ENCODE results near the gene AFDN. TPM values are rescaled to one million over a fixed set of nuclear protein-coding genes. Genes with fewer than 3 reads are reported as not detected.

Gene AFDN
- total RNA-seq, 1 donor from 2014 or later, result 212 TPM

DNA sequence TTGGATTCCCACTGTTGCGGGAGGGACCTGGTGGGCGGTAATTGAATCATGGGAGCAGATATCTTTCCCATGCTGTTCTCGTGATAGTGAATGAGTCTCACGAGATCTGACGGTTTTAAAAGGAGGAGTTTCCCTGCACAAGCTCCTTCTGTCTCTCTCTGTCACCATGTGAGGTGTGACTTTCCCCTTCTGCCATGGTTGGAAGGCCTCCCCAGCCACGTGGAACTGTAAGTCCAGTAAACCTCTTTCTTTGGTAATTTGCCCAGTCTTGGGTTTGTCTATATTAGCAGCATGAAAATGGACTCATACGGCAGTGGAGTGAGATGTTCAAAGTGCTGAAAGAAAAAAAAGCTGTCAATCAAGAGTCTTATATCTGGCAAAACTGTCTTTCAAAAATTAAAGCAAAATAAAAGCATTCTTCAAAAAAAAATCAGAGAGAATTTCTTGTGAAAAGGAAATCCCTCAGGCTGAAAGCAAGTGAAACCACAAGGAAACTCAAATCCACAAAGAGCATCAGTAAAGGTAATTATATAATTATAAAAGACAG lies 155.3 kb downstream of the AFDN start:
- DNase-seq (ENCODE audit: low spot score) (no peak), ATAC-seq (no peak)
- intact Hi-C loops (cut with DNase I), result no loop called here

DNA sequence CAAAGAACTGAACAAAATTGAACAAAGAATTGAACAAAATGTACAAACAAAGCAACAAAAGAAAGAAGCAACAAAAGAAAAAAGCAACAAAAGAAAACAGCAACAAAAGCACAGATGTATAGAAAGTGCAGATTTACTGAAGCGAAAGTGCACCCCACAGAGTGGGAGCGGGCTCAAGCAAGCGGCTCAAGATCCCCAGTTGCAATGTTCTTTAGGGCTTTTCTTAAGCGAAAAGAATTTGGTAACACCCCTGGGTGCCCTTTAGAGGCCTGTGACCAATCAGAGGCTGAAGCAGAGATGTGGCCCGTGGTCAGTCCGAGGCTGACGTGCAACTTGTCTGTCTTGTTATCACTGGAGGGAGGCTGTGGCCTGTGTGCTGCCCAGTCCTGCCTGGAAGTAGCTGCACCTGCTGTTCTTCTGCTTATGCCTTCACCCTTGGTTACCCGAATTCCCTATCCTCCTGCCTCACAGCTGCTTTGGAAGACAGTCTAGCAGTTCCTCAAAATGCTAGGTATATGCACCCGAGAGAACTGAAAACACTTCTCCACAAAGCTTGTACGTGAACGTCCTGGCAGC lies 157.5 kb downstream of the AFDN start:
- intact Hi-C loops (cut with DNase I), result no loop called here

DNA sequence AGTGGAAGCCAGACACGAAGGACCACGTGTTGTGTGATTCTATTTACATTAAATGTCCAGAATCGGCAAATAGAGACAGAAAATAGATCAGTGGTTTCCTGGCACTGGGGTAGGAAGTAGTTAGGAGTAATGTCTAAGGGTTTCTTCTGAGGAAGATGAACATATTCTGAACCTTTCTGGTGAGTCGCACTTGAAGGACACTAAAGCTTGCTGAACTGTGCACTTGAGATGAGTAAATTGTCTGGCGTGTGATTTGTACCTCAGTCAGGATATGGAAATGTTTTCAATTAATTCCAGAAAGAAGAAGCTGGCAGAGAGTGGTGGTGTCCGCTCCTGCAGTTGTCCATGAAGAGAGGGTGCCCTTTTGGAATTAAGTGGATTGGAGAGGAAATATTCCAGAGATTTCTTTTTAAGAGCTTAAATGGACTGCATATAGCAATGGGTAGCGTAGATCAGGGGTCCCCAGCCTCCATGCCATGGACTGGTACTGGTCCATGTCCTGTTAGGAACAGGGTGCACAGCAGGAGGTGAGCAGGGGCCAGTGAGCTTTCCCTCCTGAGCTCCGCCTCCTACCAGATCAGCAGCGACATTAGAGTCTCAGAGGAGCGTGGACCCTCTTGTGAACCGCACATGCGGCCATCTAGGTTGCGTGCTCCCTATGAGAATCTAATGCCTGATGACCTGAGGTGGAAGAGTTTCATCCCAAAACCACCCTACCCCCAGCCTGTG lies 158.3 kb downstream of the AFDN start:
- DNase-seq (ENCODE audit: low spot score) (no peak), ATAC-seq (no peak)
- intact Hi-C loops (cut with DNase I), result no loop called here

More for the DNA sequence above, 157.5 kb downstream of the AFDN start:
- ATAC-seq (no peak), DNase-seq (ENCODE audit: low spot score) (no peak)

DNA sequence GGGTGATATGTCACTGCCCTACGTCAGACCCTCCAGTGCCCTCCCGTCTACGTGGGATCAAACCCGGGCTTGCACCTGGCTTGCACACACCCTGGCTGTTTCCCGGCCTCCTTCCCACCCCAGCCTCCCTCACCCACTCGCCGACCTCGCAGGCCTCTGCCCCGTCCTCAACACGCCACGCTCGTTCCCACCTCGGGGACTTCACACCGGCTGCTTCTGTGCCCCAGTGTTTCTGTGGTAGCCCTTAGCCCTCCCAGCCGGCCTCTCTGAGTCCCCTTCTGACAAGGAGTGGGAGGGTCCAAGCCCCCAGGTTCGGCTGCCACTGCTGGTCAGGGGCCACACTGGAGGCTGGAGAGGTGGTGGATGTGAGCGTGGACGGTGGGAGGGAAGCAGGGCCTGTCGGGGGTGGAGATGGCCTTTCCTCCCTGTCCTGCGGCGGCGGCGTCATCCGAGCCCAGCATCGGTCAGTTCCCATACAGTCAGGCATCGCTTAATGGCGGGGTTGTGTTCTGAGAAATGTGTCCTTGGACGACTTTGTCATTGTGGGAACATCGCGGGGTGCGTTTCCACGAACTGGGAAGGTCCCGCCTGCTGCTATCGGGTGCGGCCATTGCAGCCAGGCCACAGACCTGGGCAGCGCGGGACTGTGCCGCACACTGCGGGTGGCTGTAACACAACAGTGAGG lies 159.3 kb downstream of the AFDN start:
- ATAC-seq (no peak), DNase-seq (ENCODE audit: low spot score) (no peak)
- intact Hi-C loops (cut with DNase I), result no loop called here

- intact Hi-C loops (cut with DNase I), result no loop called here
- ATAC-seq, result no peak
- no peak for DNase-seq (ENCODE audit: low spot score)
These were observed 160.9 kb downstream of the AFDN start for GRCh38 chr6:167987396-167988153.

GRCh38 chr6:167988154-167988495 lies 161.4 kb downstream of the AFDN start:
- ATAC-seq (no peak), DNase-seq (ENCODE audit: low spot score) (no peak)
- intact Hi-C loops (cut with DNase I), result no loop called here

DNA sequence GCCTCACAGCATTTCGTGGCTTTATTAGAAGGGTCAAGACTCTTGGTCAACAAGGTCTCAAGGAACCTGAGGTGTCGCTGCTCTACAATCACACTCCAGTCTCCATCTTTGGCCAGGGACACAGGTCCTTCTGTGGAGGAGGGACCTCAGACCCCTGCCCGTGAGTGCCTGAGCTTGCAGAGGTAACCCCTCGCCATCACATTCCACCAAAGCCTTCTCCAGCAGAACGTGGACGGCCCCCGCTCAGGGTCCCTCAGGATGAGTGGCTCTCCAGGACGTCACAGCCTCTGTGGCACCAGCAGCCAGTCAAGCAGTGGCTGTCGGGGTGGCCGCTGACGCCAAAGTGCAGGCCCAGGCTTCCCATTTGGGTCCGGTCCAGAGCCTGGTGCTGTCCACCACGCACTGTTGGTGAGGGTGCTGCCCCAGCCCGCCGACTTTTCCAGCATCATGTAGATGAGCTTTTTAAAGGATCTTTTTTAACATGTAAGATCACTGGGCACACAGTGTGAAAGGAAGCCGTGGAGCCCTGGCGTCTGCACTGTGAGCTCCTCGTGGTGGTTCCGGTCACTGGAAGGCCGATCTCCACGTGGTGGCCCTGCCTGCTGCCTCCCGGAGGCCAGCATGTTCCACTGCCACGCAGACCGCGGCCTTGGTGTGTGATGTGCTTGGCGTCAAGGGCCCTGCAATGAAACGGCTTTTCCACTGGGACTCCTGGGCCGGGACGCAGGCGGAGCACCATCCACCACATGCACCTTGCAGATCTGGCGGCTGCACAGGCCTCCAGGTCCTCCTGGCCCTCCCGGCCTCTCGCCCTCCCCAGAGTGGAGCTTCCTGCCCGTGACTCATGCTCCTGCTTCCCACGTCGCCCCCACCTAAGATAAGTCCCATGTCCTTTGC lies 162.5 kb downstream of the AFDN start:
- DNase-seq (ENCODE audit: low spot score) (no peak), ATAC-seq (no peak)
- intact Hi-C loops (cut with DNase I), result no loop called here

- ATAC-seq (no peak), DNase-seq (ENCODE audit: low spot score) (no peak)
- intact Hi-C loops (cut with DNase I), result no loop called here
These were observed 163.6 kb downstream of the AFDN start for GRCh38 chr6:167990016-167990945.

- intact Hi-C loops (cut with DNase I), result no loop called here
- DNase-seq (ENCODE audit: low spot score) (no peak), ATAC-seq (peak; percentile 58)
These were observed 166.5 kb downstream of the AFDN start for GRCh38 chr6:167993169-167993568.

DNA sequence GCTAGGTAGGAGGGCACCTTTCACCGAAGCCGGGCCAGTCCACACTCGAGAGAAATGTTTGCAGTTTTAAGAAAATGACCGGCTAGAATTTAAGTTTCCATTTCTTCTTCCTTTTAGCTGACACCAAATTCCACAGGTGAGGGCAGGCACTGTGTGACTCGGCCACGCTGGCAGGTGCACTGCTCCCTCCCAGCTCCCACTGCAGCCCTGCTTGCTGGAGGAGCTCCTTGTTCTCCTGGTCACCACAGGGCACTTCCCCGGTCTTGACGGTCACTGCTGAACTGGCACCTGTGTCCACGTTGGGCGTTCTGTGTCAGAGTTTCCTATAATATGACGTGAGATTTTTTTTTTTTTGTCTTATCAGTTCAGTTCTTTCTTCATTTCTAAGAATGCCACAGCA lies 167.1 kb downstream of the AFDN start:
- DNase-seq (ENCODE audit: low spot score) (no peak), ATAC-seq (no peak)
- intact Hi-C loops (cut with DNase I), result no loop called here

GRCh38 chr6:167995302-167995701 lies 168.6 kb downstream of the AFDN start:
- ATAC-seq, result peak; percentile 8
- DNase-seq (ENCODE audit: low spot score), result no peak
- intact Hi-C loops (cut with DNase I), result no loop called here

DNA sequence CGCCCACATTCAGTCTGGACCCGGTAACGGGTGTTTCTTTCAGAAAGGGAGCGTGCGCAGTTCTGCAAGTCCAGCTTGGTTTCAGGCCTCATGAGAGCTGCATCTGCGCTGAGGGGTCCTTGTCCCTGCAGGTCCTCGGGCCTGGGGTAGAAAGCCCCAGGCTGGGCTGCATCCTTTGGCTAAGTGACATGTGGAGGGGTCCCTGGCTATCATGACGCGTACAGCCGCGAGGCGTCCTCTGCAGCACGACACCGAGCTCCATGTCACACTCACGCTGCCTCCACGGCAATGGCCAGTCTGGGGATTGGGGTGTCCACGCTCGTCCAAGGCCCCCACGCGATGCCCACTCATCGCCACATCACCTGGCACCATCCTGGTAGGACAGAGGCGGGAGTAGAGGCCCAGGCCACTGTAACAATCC lies 169.0 kb downstream of the AFDN start:
- DNase-seq (ENCODE audit: low spot score) (no peak), ATAC-seq (no peak)
- intact Hi-C loops (cut with DNase I), result no loop called here

GRCh38 chr6:167996424-167997199 lies 169.9 kb downstream of the AFDN start:
- intact Hi-C loops (cut with DNase I), result no loop called here
- ATAC-seq (no peak), DNase-seq (ENCODE audit: low spot score) (no peak)

DNA sequence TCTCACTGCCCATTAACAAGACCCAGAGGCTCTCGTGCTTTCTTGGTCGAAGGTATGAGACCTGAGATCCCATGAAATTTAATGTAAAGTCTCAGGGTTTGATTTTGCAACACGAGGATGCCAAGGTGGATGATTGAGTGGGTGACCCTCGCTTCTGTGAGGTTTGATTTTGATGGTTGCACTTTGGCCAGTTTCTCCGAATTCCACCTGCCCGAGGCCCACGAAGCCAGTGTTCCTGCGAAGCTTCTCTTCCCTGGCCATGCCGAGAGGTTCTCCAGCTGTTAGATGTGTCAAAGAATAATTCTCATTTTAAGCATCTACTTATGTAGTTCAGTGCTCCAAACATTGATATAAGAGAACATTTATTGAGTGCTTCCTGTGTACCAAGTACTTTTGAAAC lies 170.9 kb downstream of the AFDN start, which contains the start of gene KIF25:
Gene KIF25 (plus strand): TSS at position 30 of the 400 bp plus-strand sequence. CDS start 31,915 bp downstream, outside the sequence.
- ATAC-seq, result no peak
- intact Hi-C loops (cut with DNase I), result no loop called here
- DNase-seq (ENCODE audit: low spot score), result no peak

GRCh38 chr6:167998215-167998614 lies 171.5 kb downstream of the AFDN start:
- no peak for DNase-seq (ENCODE audit: low spot score)
- intact Hi-C loops (cut with DNase I), result no loop called here

DNA sequence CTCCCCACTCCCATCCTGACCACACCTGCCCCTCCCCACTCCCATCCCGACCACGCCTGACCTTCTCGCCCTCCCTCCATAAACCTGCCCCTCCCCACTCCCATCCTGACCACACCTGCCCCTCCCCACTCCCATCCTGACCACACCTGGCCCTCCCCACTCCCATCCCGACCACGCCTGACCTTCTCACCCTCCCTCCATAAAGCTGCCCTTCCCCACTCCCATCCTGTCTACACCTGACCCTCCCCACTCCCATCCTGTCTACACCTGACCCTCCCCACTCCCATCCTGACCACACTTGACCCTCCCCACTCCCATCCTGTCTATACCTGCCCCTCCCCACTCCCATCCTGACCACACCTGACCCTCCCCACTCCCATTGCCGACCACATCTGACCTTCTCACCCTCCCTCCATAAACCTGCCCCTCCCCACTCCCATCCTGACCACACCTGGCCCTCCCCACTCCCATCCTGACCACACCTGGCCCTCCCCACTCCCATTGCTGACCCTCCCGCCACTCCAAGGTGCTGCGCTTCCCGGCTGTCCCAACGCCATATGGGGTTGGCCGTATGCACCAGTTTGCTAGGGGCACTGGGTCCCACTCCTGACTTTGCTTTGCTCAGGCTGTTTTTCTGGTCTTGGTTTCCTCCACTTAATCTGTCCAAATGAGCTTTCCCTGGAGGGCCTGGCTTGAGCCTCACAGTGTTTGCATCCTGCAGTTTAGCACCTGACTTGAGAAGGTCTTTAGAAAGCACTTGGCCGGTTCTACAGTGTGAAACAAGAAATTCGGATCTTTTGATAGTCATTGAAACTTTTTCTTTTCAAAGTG lies 173.7 kb downstream of the AFDN start:
- ATAC-seq, result no peak
- intact Hi-C loops (cut with DNase I), result no loop called here
- no peak for DNase-seq (ENCODE audit: low spot score)

More at GRCh38 chr6:167998215-167998614, 171.5 kb downstream of the AFDN start:
- no peak for ATAC-seq
